ENCODE data around the gene PEX11A.

The PEX11A gene

GRCh38 chr15:89647191-89647851 is 43.2 kb downstream of the PEX11A start:
- TF ChIP-seq RARB (CRISPR knock-in tag; IDR thresholded peaks at IDR 0.05) (no peak), CSDC2 (CRISPR knock-in tag; IDR thresholded peaks at IDR 0.05) (no peak), OSR1 (CRISPR knock-in tag; IDR thresholded peaks at IDR 0.05) (no peak), CREB5 (CRISPR knock-in tag; IDR thresholded peaks at IDR 0.05; ENCODE audit: low read depth) (no peak), ZFP30 (CRISPR knock-in tag; IDR thresholded peaks at IDR 0.05) (no peak), ZC3H10 (CRISPR knock-in tag; IDR thresholded peaks at IDR 0.05) (no peak), ZFP3 (CRISPR knock-in tag; IDR thresholded peaks at IDR 0.05) (no peak)
- peak; percentile 95 for ATAC-seq

GRCh38 chr15:89646416-89647141 is 44.0 kb downstream of the PEX11A start:
- peak; percentile 16; the same call in 2 of the 3 replicates for ATAC-seq
- TF ChIP-seq ZNF70 (CRISPR knock-in tag; IDR thresholded peaks at IDR 0.05) (no peak), ESRRG (CRISPR knock-in tag; IDR thresholded peaks at IDR 0.05) (no peak), CREB5 (CRISPR knock-in tag; IDR thresholded peaks at IDR 0.05; ENCODE audit: low read depth) (no peak)

GRCh38 chr15:89645680-89646079 is 44.9 kb downstream of the PEX11A start:
- no peak for ATAC-seq

GRCh38 chr15:89642106-89642505 is 48.4 kb downstream of the PEX11A start:
- no peak for ATAC-seq
- TF ChIP-seq ARNTL (CRISPR knock-in tag; IDR thresholded peaks at IDR 0.05; ENCODE audit: borderline replicate concordance, low read depth), result no peak
- no peak for TF ChIP-seq POU6F1 (CRISPR knock-in tag; IDR thresholded peaks at IDR 0.05; ENCODE audit: borderline replicate concordance, low read depth)
- no peak for TF ChIP-seq RARB (CRISPR knock-in tag; IDR thresholded peaks at IDR 0.05)
- no peak for TF ChIP-seq CSRNP3 (CRISPR knock-in tag; IDR thresholded peaks at IDR 0.05)
- TF ChIP-seq ZC3H10 (CRISPR knock-in tag; IDR thresholded peaks at IDR 0.05), result no peak
- no peak for TF ChIP-seq CSDC2 (CRISPR knock-in tag; IDR thresholded peaks at IDR 0.05)
- TF ChIP-seq GLIS3 (CRISPR knock-in tag; IDR thresholded peaks at IDR 0.05), result no peak
- no peak for TF ChIP-seq ISL1 (CRISPR knock-in tag; IDR thresholded peaks at IDR 0.05)
- no peak for TF ChIP-seq OSR1 (CRISPR knock-in tag; IDR thresholded peaks at IDR 0.05)
- no peak for TF ChIP-seq SNAI2 (CRISPR knock-in tag; IDR thresholded peaks at IDR 0.05)
- TF ChIP-seq PATZ1 (CRISPR knock-in tag; IDR thresholded peaks at IDR 0.05; ENCODE audit: borderline replicate concordance), result no peak

More at GRCh38 chr15:89645680-89646079, 44.9 kb downstream of the PEX11A start:
- TF ChIP-seq CREB5 (CRISPR knock-in tag; IDR thresholded peaks at IDR 0.05; ENCODE audit: low read depth), result no peak
- TF ChIP-seq SNAI2 (CRISPR knock-in tag; IDR thresholded peaks at IDR 0.05), result no peak
- TF ChIP-seq BACH2 (CRISPR knock-in tag; IDR thresholded peaks at IDR 0.05; ENCODE audit: borderline replicate concordance), result no peak
- TF ChIP-seq ZNF70 (CRISPR knock-in tag; IDR thresholded peaks at IDR 0.05), result no peak
- no peak for TF ChIP-seq ARNTL (CRISPR knock-in tag; IDR thresholded peaks at IDR 0.05; ENCODE audit: borderline replicate concordance, low read depth)
- no peak for TF ChIP-seq TOX (CRISPR knock-in tag; IDR thresholded peaks at IDR 0.05; ENCODE audit: borderline replicate concordance)
- TF ChIP-seq ZC3H10 (CRISPR knock-in tag; IDR thresholded peaks at IDR 0.05), result no peak
- no peak for TF ChIP-seq ZNF565 (CRISPR knock-in tag; conservative IDR thresholded peaks at IDR 0.05; ENCODE audit: low read depth)
- TF ChIP-seq ISL1 (CRISPR knock-in tag; IDR thresholded peaks at IDR 0.05), result no peak
- TF ChIP-seq CSRNP3 (CRISPR knock-in tag; IDR thresholded peaks at IDR 0.05), result no peak
- no peak for TF ChIP-seq ESRRG (CRISPR knock-in tag; IDR thresholded peaks at IDR 0.05)

Measured in SK-N-SH treated with all-trans-retinoic acid at 6 μM for 48 hours (cell line).